GM19455 (cell line): Measurements from ENCODE around the gene AGAP3.

Source experiments
- ATAC-seq: cut with Tn5 transposase; IDR thresholded peaks from one replicate; pipeline ENCODE4 v1.9.1; 2021; ENCODE audit not compliant: unreplicated experiment

Gene AGAP3

DNA sequence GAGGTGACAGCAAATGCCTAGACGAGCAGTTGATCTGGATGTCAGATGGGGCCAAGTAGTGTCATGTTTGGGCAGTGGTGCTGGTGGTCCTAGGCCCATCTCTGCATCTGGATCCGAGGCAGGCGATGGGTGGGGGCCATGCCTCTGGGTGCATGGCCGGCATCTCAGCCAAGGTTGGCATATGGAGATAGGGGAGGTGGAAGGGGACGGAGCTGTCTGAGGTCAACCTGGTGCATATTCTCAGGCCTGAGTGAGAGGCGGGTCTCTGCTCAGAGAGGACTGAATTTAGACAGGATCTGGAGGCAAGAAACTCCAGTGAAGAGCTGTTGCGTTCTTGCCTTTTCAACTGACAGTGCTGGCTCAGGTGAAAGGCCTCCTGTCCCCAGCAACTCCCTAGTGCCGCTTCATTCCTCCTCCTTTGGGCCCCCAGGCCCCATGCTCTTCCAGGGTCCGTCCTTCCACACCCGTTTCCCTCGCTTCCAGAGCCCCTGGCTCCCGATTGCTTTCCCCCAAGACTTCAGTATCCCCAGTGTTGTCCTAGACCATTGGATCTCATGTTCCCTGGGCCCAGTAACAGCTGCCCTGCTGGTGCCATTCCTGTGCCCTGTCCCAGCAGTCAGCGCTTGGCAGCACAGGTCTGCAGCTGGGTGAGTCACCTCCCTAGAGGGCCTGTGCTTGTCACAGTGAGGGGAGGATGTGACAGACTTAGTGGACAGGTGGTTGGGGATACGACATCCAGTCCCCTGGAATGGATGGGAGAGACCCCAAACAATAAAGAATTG is 48.7 kb downstream of the AGAP3 start:
- no peak for ATAC-seq

DNA sequence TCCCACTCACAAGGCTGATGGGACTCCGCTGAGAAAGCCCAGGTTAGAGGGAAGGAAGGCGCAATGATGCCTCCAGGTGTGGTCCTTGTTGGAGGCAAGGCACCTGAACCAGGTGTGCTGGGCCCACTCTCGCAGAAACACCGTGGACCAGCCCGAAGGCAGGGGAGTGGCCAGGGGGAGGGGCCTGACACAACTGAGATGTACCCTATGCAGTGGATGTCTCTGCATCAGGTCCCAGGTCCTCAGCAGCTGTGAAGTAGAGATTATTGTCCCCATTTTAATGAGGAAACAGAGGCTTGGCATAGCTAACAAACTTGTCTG is 49.2 kb downstream of the AGAP3 start:
- no peak for ATAC-seq

DNA sequence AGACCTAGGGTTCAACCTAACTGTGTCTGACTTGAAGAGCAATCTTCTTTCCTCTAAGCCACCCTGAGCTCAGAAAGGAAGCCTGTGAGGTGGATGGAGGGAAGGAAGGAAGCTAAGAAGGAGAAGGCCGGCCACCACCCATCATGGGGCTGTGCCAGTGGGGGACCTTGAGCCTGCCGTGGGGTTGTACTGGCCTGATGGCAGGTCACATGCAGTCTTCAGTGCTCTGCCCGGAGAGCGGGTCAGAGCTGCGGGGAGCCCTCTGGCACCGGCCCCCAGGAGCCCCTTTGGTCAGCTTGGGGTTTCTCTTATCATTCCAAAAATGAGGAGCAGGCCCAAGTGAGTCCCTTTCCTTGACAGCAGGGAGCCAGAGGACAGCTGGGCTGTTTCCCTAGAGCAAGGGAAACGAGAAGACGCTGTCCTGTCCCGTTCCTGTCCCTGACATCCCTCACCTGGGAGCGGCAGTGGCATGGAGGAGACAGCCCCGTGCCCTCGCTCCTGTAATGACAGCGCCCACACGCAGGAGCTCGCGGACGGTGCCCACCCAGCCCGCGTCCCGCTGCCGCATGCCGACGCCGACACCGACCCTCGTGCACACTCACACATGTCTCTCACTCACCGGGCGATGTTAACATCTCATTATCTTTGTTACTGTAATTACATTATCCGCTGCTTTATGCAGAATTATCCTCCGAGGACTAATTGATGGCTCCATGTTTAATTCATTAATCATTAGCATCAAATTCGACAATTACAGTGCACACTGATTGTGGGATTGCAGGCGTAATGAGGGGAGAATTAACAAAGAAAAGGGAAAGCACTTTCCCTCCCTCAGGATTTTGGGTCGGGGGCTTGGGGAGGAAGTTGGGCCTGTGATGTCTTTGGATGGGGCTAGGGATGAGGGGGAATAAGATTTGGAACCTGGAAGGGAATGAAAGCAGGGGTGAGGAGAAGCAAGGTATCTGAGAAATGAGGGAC is 49.9 kb downstream of the AGAP3 start:
- no peak for ATAC-seq

DNA sequence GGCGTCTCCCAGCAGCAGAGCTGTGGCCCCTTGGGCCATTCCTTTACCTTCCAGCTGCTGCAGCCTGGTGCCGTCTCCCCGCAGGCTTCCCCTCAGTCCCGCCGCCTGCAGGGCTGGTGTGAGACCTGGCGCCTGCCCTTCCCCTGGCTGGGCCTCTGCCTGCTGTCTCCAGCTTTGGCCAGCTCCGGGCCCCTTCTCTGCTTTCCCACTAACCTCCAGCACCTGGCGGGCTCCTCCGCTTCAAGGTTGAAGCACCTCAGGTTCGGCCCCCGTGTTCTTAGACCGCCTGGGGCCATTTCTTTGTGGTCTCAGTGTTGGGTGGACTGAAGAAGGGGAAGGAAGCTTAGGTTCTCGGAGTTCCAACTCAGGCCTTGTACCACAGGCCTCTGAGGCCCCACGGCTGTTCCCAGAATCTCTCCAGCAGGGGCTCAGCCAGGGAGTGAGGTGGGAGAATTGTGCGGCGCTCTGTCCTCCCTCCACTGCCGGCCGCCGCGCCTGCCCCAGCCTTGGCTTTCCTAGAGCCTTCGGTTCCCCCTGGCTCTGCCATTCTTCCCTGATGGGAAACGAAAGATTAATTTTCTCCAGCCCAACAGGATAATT is 50.9 kb downstream of the AGAP3 start:
- ATAC-seq = no peak

DNA sequence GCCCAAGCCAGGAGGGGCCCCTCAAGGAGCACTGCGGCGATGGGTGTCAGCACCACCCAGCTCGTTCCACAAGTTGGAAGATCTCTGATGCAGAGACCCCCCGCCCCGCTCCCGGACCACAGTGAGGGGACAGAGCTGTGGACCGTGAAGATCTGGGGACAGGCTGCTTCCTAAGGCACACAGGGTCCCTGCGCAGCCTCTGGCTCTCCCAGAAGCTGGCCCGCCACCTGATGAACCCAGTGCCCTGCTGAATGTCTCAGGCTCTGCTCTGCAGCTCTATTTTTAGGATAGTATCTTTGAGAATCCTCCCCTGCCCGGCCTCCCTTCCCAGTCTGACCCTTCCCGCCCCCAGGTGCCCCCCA is 51.5 kb downstream of the AGAP3 start:
- ATAC-seq = no peak

DNA sequence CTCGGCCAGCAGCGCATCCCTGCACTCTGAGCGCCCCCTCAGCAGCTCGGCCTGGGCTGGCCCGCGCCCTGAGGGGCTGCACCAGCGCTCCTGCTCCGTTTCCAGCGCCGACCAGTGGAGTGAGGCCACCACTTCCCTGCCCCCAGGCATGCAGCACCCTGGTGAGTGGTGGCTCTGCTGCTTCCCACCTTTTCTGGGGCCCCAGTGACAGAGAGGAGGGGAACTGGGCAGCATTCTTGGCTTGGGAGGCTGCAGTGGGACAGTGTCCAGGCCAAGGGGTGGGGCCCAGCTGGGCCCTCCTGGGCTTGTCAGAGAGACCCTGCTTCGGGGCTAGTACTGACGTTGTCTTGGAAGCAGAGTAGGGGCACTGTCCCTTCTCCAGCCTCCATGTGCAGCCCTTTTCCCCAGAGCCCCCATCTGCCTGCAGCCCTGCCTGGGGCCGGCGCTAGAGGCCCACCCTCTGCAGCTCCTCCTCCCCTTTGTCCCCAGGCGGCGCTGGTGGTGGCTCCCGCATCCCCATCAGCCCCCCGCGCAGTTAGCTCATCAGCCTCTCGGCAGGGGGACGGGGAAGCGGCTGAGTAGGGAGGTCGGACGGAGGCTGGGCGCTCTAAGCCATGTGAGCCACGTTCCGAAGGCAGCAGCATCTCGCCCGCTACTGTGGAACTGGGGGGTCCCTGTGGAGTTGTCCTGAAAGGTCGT is 52.0 kb downstream of the AGAP3 start:
- no peak for ATAC-seq

DNA sequence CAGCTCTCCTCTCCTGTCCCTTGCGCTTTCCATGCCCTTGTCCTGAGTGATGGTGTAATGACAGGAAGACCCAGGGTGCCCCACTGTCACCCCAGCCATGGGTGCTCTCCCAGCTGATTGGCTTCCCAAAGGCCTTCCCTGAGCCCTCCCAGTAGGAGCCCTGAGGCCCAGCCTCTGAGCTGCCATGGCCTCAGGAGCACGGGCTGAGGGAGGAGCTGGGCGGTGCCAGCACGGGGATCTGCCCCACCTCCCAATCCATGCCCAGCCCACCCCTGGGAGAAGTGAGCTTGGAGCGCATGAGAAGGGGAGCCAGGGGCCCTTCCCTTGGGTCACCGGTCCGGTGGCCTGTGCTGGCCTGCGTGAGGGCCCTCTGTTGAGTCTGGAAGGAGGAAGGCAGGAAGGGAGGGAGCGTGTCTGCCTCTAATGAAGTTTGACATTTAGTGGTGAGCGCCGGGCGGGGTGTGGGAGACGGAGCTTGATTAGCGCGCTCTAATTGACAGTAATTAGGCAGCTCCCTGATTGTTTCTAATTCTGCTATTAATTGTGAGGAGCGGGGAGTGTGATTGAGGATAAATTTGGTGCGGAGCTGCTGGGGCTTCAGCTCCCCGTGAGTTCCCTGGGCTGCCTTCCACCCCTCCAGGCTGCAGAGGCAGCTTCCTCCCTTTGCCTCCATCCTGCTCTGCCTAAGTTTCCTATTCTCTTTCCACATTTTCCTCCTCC is 53.0 kb downstream of the AGAP3 start:
- no peak for ATAC-seq

DNA sequence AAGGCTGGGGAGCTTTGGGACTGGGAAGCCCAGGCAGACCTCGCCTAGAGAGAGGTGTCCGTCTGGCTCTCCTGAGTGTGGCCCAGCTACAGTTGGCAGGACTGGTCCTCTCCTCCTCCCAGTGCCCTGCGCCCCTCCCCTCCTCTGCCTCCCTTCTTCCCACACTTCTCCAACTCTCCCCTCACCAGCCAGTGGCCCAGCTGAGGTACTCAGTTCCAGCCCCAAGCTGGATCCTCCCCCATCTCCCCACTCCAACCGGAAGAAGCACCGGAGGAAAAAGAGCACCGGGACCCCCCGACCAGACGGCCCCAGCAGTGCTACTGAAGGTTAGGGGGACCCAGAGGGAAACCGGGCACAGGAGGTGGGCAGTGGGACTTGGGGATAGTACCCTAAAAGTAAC is 53.5 kb downstream of the AGAP3 start:
- ATAC-seq = no peak

DNA sequence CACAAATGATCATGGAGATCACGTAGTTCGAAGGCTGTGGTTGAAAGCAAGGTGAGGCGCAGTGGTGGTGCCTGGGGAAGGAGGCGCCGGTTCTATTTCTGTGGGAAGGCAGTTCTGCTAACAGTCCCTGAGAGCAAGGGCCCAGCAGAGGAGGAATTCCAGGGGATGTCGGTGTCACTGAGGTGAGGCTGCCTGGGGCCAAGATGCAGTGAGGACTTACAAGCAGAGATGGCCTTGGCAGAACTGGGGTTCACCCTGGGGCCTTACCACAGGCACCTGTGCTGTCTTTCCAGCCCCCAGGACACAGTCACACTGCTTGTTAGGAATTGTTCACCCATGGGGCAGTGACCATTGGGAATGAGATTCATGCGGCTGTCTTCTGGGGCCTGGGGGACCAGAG is 54.6 kb downstream of the AGAP3 start:
- no peak for ATAC-seq

DNA sequence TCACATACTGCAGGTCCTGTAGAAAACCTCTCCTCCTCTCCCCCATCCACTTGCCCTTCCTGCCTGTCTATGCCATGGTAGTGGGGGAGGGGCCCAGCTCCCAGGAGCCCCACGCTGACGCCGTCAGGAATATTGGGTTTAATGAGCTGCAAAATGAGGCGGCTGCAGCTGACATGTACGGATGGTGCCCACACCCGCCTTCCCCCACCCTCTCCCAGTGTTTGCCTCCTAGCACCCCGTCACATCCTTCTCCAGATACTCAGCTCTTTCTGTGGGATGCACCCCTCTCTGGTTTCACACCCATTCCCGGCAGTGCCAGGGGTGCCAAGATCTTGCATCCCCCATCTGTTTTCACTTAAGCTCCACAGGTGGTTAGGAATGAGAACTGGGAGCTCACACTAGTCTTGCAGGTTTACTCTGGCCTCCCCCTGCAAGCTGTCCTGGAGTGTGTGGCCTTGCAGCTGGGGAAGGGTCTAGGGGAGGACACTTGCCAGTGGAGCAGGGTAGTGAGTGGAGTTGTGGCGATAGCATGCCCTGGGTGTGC is 55.1 kb downstream of the AGAP3 start:
- ATAC-seq = no peak

DNA sequence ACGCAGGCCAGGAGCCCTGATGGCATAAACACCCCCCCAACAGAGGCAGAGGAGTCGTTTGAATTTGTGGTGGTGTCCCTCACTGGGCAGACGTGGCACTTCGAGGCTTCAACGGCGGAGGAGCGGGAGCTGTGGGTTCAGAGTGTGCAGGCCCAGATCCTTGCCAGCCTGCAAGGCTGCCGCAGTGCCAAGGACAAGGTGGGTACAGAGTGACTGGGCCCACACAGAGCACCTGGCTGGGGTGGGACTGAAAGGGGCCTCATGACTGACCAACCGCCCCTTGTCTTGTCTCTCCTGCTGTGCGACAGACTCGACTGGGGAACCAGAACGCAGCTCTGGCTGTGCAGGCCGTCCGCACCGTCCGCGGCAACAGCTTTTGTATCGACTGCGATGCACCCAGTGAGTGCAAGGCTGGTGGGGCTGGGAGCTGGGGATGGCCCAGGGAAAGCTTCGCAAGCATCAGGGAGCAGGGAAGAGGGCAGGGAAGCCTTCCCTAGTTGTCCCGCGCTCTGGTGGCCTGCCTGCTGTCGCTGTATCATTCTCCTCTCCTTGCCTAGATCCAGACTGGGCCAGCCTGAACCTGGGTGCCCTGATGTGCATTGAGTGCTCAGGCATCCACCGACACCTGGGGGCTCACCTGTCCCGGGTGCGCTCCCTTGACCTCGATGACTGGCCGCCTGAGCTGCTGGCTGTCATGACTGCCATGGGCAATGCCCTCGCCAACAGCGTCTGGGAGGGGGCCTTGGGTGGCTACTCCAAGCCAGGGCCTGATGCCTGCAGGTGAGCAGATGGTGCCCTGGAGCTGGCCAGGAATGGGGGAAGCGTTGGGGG is 55.8 kb downstream of the AGAP3 start:
- no peak for ATAC-seq

DNA sequence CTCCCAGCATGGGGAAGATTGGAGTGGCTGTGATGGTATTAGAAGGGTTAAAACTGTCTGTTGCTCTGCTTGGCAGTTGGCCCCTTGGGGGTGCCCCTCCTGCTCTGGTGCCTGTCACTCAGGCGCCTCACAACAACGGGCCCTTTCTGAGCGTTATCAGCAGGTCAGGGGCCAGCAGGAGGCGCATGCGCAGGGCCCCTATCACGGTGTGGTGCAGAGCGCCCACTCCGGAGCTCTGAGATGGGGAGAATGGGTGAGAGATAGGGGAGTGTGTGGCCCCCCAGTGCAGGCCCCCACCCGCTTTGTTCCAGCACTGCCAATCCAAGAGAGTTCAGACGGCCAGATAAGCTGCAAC is 56.4 kb downstream of the AGAP3 start:
- no peak for ATAC-seq

DNA sequence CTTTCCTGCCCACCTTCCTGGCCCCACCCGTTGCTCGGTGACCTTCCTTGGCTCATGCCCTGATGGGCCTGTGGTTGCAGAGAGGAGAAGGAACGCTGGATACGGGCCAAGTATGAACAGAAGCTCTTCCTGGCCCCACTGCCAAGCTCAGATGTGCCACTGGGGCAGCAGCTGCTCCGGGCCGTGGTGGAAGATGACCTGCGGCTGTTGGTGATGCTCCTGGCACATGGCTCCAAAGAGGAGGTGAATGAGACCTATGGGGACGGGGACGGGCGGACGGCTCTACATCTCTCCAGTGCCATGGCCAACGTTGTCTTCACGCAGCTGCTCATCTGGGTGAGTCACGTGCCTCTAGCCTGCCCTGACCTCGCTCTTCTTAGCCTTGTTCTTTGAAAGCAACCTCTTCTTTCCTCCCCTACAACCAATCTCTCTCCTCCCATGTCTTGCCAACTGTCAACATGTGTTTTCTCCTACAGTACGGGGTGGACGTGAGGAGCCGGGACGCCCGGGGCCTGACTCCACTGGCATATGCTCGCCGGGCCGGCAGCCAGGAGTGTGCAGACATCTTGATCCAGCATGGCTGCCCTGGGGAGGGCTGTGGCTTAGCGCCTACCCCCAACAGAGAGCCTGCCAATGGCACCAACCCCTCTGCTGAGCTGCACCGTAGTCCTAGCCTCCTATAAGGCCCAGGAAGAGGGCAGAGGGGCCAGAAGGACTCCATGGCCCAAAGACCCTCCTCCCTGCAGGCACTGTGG is 57.2 kb downstream of the AGAP3 start:
- no peak for ATAC-seq

DNA sequence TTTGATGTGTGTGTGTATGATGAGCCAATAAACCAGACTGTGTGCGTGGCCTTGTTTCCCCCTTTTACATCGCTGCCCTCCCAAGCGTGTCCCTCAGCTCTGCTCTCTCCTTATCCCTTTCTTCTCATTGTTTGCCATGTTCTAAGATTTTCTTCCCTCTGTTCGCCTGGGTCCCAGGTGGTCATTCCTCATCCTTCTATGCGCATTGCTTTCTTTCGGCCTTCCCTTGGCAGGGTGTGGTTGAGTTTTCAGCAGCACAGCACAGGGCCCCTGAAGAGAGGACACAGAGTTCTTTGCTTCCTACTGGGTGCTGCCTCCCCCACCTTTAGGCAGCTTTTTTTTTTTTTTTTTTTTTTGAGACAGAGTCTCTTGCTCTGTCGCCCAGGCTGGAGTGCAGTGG is 58.1 kb downstream of the AGAP3 start:
- no peak for ATAC-seq

DNA sequence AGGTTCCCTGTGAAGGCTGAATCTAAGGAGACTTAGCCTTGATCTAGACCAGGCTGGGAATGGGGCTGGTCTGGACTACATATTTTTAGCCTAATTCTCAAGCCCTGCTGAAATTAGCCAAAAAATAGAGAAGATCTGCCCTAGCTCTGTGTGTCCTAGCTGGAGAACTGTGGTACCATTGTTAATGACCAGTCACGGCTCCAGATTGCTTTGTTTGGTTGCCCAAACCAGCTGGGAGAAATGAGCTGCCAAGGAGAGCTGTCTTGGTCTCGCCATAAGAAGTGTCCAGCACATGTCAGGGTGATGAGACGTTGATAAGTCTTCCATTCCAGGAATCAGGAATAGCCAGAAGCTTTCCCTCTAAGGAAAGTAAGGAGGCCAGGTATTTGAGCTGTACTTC is 60.5 kb downstream of the AGAP3 start:
- no peak for ATAC-seq

DNA sequence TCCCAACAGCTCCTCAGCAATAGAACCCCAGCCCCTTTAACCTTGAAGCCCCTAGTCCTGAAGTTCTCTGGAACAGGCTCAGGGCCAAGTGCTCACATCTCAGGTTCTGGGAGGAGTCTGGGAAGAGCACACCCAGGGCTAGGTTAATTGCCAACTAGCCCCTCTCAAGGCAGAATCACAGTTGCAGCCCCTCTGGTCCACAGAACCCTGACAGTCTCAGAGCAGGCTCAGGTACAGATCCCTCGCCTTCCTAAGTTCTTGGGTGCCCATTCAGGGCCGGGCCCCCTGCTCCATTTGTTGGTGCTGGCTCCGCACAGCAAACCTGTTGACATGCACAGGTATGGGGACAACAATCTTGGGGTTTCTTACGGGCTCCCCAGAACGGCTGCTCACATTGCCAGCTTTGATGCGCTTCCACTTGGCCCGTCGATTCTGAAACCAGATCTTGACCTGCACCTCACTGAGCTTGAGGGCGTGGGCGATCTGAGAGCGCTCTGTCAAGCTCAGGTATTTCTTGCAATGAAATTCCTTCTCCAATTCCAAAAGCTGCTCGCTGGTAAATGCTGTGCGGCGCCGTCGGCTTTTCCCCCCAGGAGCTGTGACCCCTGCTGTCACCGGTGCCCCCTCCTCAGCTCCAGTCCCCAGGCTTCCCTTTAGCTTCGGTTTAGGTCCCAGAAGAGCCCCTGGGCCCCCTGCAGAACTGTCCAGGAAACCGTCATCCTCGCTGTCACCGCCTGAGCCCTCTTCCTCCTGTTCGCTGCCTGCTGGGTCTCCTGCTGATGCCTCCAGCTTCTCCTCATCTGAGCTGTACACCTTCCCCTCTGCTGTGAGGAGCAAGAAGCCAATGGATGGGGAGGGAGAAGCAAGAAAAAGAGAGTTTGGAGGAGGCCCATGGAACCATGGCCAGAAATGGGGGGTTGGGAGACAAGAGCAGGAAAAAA is 62.3 kb downstream of the AGAP3 start:
- ATAC-seq = no peak

DNA sequence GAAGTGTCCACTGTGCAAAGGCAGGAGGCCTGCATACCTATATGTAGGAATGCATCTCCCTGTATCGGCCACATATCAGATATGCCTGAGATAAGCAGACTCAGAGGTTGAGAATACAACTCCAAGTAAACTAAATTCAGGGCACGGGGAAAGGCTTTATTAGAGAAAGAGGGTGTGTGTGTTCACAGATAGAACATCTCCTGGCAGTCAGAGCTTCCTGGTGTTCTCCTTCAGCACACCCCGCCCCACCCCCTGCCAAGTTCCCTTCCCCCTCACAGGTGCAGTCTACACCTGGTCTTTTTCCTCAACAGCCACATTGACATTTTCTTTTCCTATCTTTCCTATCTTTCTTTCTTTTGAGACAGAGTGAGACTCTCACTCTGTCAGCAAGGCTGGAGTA is 64.1 kb downstream of the AGAP3 start:
- no peak for ATAC-seq
